ENCODE measurements around the gene LMNA.
A peak's percentile ranks its signal among the peaks of the same experiment; 100 is the strongest.

Gene LMNA

GRCh38 chr1:156079762-156080161 is 34.7 kb upstream of the LMNA start:
- H3K9ac ChIP-seq (ENCODE audit: low read depth, low read length), result no peak overlapping the region
- H3K4me1 ChIP-seq (ENCODE audit: insufficient read depth, low read length), result peaks cover 33% of the 10 kb centered on the region

GRCh38 chr1:156080241-156080862 is 34.2 kb upstream of the LMNA start:
- Histone ChIP-seq H3K9ac (ENCODE audit: low read depth, low read length) (peak overlapping the region; percentile 73), H3K27me3 (ENCODE audit: insufficient read depth, low read length, poor library complexity) (no peaks in the 10 kb centered on the region), H3K36me3 (ENCODE audit: insufficient read depth, low read length) (peaks cover 23% of the 10 kb centered on the region), H3K4me1 (ENCODE audit: insufficient read depth, low read length) (peaks cover 33% of the 10 kb centered on the region), H3K27ac (ENCODE audit: low read length) (no peak overlapping the region), H3K9me3 (ENCODE audit: insufficient read depth, low read length, severe bottlenecking) (no peaks in the 10 kb centered on the region), H3K79me2 (ENCODE audit: insufficient read depth, low read length) (peaks cover 9% of the 10 kb centered on the region), H2AFZ (ENCODE audit: low read depth, low read length) (no peak overlapping the region), H4K20me1 (ENCODE audit: insufficient read depth, low read length) (peaks cover 5% of the 10 kb centered on the region; the same call in 1 of the 2 replicates), H3K4me3 (ENCODE audit: low read depth in 1 of 2, low read length in 2 of 2) (peak overlapping the region in 1 of 2 experiments; percentile 72; a peak in 2 of 4 replicates), H3K4me2 (ENCODE audit: insufficient read depth, low read length) (peak overlapping the region; percentile 94)
- no peak for ATAC-seq (ENCODE audit: insufficient read depth, low read depth)
- DNase-seq, result no peak
- no peak for TF ChIP-seq EZH2 (IDR thresholded peaks at IDR 0.05; ENCODE audit: borderline replicate concordance, low read depth, low read length, severe bottlenecking)
- TF ChIP-seq, protein P1, sequence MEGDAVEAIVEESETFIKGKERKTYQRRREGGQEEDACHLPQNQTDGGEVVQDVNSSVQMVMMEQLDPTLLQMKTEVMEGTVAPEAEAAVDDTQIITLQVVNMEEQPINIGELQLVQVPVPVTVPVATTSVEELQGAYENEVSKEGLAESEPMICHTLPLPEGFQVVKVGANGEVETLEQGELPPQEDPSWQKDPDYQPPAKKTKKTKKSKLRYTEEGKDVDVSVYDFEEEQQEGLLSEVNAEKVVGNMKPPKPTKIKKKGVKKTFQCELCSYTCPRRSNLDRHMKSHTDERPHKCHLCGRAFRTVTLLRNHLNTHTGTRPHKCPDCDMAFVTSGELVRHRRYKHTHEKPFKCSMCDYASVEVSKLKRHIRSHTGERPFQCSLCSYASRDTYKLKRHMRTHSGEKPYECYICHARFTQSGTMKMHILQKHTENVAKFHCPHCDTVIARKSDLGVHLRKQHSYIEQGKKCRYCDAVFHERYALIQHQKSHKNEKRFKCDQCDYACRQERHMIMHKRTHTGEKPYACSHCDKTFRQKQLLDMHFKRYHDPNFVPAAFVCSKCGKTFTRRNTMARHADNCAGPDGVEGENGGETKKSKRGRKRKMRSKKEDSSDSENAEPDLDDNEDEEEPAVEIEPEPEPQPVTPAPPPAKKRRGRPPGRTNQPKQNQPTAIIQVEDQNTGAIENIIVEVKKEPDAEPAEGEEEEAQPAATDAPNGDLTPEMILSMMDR (IDR thresholded peaks at IDR 0.05; ENCODE audit: borderline replicate concordance, extremely low read depth, low read length, poor library complexity, severe bottlenecking), result no peak

More at GRCh38 chr1:156079762-156080161, 34.7 kb upstream of the LMNA start:
- DNase-seq, result no peak
- TF ChIP-seq EZH2 (IDR thresholded peaks at IDR 0.05; ENCODE audit: borderline replicate concordance, low read depth, low read length, severe bottlenecking), result no peak
- TF ChIP-seq, protein P1 (IDR thresholded peaks at IDR 0.05; ENCODE audit: borderline replicate concordance, extremely low read depth, low read length, poor library complexity, severe bottlenecking), result no peak
- peaks cover 8% of the 10 kb centered on the region; the same call in 1 of the 2 replicates for H4K20me1 ChIP-seq (ENCODE audit: insufficient read depth, low read length)
- no peak overlapping the region for H3K27ac ChIP-seq (ENCODE audit: low read length)
- no peaks in the 10 kb centered on the region for H3K27me3 ChIP-seq (ENCODE audit: insufficient read depth, low read length, poor library complexity)
- no peaks in the 10 kb centered on the region for H3K9me3 ChIP-seq (ENCODE audit: insufficient read depth, low read length, severe bottlenecking)
- no peak for ATAC-seq (ENCODE audit: insufficient read depth, low read depth)
- peak overlapping the region; percentile 94; the same call in 1 of the 2 replicates for H3K4me2 ChIP-seq (ENCODE audit: insufficient read depth, low read length)
- H3K79me2 ChIP-seq (ENCODE audit: insufficient read depth, low read length), result peaks cover 9% of the 10 kb centered on the region
- H2AFZ ChIP-seq (ENCODE audit: low read depth, low read length), result no peak overlapping the region
- H3K4me3 ChIP-seq (ENCODE audit: low read depth in 1 of 2, low read length in 2 of 2), result no peak overlapping the region
- H3K36me3 ChIP-seq (ENCODE audit: insufficient read depth, low read length), result peaks cover 28% of the 10 kb centered on the region

- no peak for DNase-seq
- Histone ChIP-seq H3K4me2 (ENCODE audit: insufficient read depth, low read length) (peak overlapping the region; percentile 94), H3K4me3 (ENCODE audit: low read depth in 1 of 2, low read length in 2 of 2) (peak overlapping the region; percentile 13 to 72; a peak in 3 of 4 replicates), H3K27ac (ENCODE audit: low read length) (no peak overlapping the region), H3K79me2 (ENCODE audit: insufficient read depth, low read length) (peaks cover 9% of the 10 kb centered on the region), H3K9ac (ENCODE audit: low read depth, low read length) (peak overlapping the region; percentile 73), H3K9me3 (ENCODE audit: insufficient read depth, low read length, severe bottlenecking) (no peaks in the 10 kb centered on the region), H4K20me1 (ENCODE audit: insufficient read depth, low read length) (peaks cover 5% of the 10 kb centered on the region; the same call in 1 of the 2 replicates), H3K36me3 (ENCODE audit: insufficient read depth, low read length) (peaks cover 18% of the 10 kb centered on the region), H3K27me3 (ENCODE audit: insufficient read depth, low read length, poor library complexity) (no peaks in the 10 kb centered on the region), H2AFZ (ENCODE audit: low read depth, low read length) (no peak overlapping the region), H3K4me1 (ENCODE audit: insufficient read depth, low read length) (peaks cover 33% of the 10 kb centered on the region)
- ATAC-seq (ENCODE audit: insufficient read depth, low read depth), result no peak
- TF ChIP-seq, protein P1 (IDR thresholded peaks at IDR 0.05; ENCODE audit: borderline replicate concordance, extremely low read depth, low read length, poor library complexity, severe bottlenecking), result no peak
- no peak for TF ChIP-seq EZH2 (IDR thresholded peaks at IDR 0.05; ENCODE audit: borderline replicate concordance, low read depth, low read length, severe bottlenecking)
Measured at GRCh38 chr1:156080863-156081179, 33.7 kb upstream of the LMNA start.

All from DND-41 (cell line).